Neural progenitor cell (in vitro differentiated cells): Measurements from ENCODE around the gene PREX1. TPM values are rescaled to one million over a fixed set of nuclear protein-coding genes. Genes with fewer than 3 reads are reported as not detected.
A peak's percentile ranks its signal among the peaks of the same experiment; 100 is the strongest.

Experiments used
- DNase-seq: peaks from one replicate; pipeline ENCODE4 v3.0.0-alpha.2; 2016; ENCODE audit warnings: low spot score
- H2AFZ ChIP-seq: fragments of 200-600 bp; sonication (generic); replicated peaks from 2 replicates; pipeline ENCODE4 v1.6.1; 2016; ENCODE audit warnings: antibody characterized with exemption
- H3F3A ChIP-seq: fragments of 200-600 bp; sonication (generic); 2 replicates; pipeline ENCODE4 v1.6.1; 2016; ENCODE audit warnings: antibody characterized with exemption, low read depth
- H3K27ac ChIP-seq: fragments of 200-600 bp; sonication (generic); 2 replicates; pipeline ENCODE4 v1.5.1; 2016; ENCODE audit warnings: mild to moderate bottlenecking
- H3K27me3 ChIP-seq: fragments of 200-600 bp; sonication (generic); 2 replicates; pipeline ENCODE4 v1.6.1; 2016; ENCODE audit warnings: mild to moderate bottlenecking, moderate library complexity
- H3K36me3 ChIP-seq: fragments of 200-600 bp; sonication (generic); 2 replicates; pipeline ENCODE4 v1.5.1; 2016
- H3K4me1 ChIP-seq: fragments of 200-600 bp; sonication (generic); 2 replicates; pipeline ENCODE4 v1.6.1; 2016; ENCODE audit warnings: mixed run types
- H3K4me2 ChIP-seq: fragments of 200-600 bp; sonication (generic); 2 replicates; pipeline ENCODE4 v1.6.1; 2016
- H3K4me3 ChIP-seq: fragments of 200-600 bp; sonication (generic); 2 replicates; pipeline ENCODE4 v1.5.1; 2016
- H3K79me2 ChIP-seq: fragments of 200-600 bp; sonication (generic); 2 replicates; pipeline ENCODE4 v1.6.1; 2016; ENCODE audit warnings: low read depth
- H3K9ac ChIP-seq: fragments of 200-600 bp; sonication (generic); 2 replicates; pipeline ENCODE4 v1.6.1; 2016
- H3K9me3 ChIP-seq: fragments of 200-600 bp; sonication (generic); 2 replicates; pipeline ENCODE4 v1.5.1; 2016; ENCODE audit warnings: low read depth
- H4K20me1 ChIP-seq: fragments of 200-600 bp; sonication (generic); 2 replicates; pipeline ENCODE4 v1.6.1; 2016; ENCODE audit warnings: low read depth
- H3K27ac Mint-ChIP-seq: 3 replicates; pipeline ENCODE4 v1.8.0; 2021; ENCODE audit warnings: mixed read lengths
- H3K27me3 Mint-ChIP-seq: 2 replicates; pipeline ENCODE4 v1.8.0; 2022; ENCODE audit warnings: low read depth, mild to moderate bottlenecking, inconsistent platforms, moderate library complexity, mixed read lengths; ENCODE audit not compliant: insufficient read depth
- H3K36me3 Mint-ChIP-seq: 3 replicates; pipeline ENCODE4 v1.8.0; 2021; ENCODE audit warnings: mixed read lengths
- H3K4me1 Mint-ChIP-seq: 3 replicates; pipeline ENCODE4 v1.8.0; 2021; ENCODE audit warnings: mixed read lengths
- H3K4me3 Mint-ChIP-seq: 3 replicates; pipeline ENCODE4 v1.8.0; 2021; ENCODE audit warnings: mild to moderate bottlenecking, moderate library complexity, mixed read lengths
- H3K9me3 Mint-ChIP-seq: 3 replicates; pipeline ENCODE4 v1.8.0; 2020; ENCODE audit warnings: mixed read lengths
- EZH2 ChIP-seq: fragments of 200-600 bp; sonication (generic); IDR thresholded peaks from 2 replicates; pipeline ENCODE4 v1.6.1; 2017; ENCODE audit warnings: antibody characterized with exemption, mild to moderate bottlenecking, moderate library complexity
- EZH2phosphoT487 ChIP-seq: fragments of 200-600 bp; sonication (generic); IDR thresholded peaks from 2 replicates; pipeline ENCODE4 v1.6.1; 2017; ENCODE audit warnings: antibody characterized with exemption
- total RNA-seq: library from RNA; depleted of rRNA; stranded (reverse); fragments of >200 nt; gene quantifications from 2 replicates; pipeline ENCODE4 v1.2.3, GENCODE V29; 2015; ENCODE audit warnings: low replicate concordance
- TF ChIP-seq, protein P1 (sequence below): fragments of 200-600 bp; sonication (generic); IDR thresholded peaks from 2 replicates; pipeline ENCODE4 v1.5.1; 2017; ENCODE audit warnings: antibody characterized with exemption, mild to moderate bottlenecking

The PREX1 gene
- total RNA-seq, 1 donor from 2014 or later = 4.5 TPM

DNA sequence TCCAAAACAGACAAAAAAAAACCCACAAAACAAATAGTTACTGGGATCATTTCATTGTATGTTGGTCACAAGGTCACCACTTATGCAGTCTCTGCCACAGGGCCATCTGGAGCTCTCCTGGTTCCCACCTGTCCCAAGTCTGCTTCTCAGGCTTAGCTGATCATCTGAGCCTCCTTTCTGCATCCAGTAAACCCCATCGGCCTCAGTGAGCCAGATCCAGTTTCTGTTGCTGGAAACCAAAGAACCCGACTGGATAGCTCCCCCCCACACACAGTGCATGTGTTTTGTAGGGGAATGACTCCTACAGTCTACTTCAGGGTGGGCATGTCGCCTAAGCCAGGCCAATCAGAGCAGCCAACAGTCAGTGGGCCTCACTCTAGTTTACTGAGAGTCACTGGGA, 233.3 kb downstream of the PREX1 start:
- DNase-seq = no peak
- Histone ChIP-seq H3K27ac (no peak overlapping the region), H3K4me1 (no peaks in the 10 kb centered on the region), H3K79me2 (no peaks in the 10 kb centered on the region), H3K36me3 (no peaks in the 10 kb centered on the region), H4K20me1 (no peaks in the 10 kb centered on the region), H3K9ac (no peak overlapping the region), H3F3A (no peaks in the 10 kb centered on the region), H3K4me2 (no peak overlapping the region), H3K4me3 (no peak overlapping the region), H3K27me3 (no peaks in the 10 kb centered on the region), H2AFZ (no peak overlapping the region), H3K9me3 (no peaks in the 10 kb centered on the region)
- no peaks in the 10 kb centered on the region for H3K9me3 Mint-ChIP-seq
- H3K36me3 Mint-ChIP-seq = no peaks in the 10 kb centered on the region
- H3K4me3 Mint-ChIP-seq = no peak overlapping the region
- no peak overlapping the region for H3K27ac Mint-ChIP-seq
- peaks cover 5% of the 10 kb centered on the region for H3K27me3 Mint-ChIP-seq
- H3K4me1 Mint-ChIP-seq = peaks cover 8% of the 10 kb centered on the region
- no peak for TF ChIP-seq EZH2phosphoT487
- TF ChIP-seq, protein P1, sequence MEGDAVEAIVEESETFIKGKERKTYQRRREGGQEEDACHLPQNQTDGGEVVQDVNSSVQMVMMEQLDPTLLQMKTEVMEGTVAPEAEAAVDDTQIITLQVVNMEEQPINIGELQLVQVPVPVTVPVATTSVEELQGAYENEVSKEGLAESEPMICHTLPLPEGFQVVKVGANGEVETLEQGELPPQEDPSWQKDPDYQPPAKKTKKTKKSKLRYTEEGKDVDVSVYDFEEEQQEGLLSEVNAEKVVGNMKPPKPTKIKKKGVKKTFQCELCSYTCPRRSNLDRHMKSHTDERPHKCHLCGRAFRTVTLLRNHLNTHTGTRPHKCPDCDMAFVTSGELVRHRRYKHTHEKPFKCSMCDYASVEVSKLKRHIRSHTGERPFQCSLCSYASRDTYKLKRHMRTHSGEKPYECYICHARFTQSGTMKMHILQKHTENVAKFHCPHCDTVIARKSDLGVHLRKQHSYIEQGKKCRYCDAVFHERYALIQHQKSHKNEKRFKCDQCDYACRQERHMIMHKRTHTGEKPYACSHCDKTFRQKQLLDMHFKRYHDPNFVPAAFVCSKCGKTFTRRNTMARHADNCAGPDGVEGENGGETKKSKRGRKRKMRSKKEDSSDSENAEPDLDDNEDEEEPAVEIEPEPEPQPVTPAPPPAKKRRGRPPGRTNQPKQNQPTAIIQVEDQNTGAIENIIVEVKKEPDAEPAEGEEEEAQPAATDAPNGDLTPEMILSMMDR = no peak
- TF ChIP-seq EZH2 = no peak

- H4K20me1 ChIP-seq = no peaks in the 10 kb centered on the region
- Mint-ChIP-seq H3K36me3 (no peaks in the 10 kb centered on the region), H3K4me1 (peaks cover 11% of the 10 kb centered on the region), H3K4me3 (no peak overlapping the region), H3K27me3 (peaks cover 3% of the 10 kb centered on the region), H3K27ac (no peak overlapping the region), H3K9me3 (peaks cover 7% of the 10 kb centered on the region)
- H3K27ac ChIP-seq = no peak overlapping the region
- no peak for DNase-seq
- H3K9ac ChIP-seq = no peak overlapping the region
- no peak overlapping the region for H2AFZ ChIP-seq
- no peaks in the 10 kb centered on the region for H3K4me1 ChIP-seq
- H3K36me3 ChIP-seq = no peaks in the 10 kb centered on the region
- no peaks in the 10 kb centered on the region for H3K9me3 ChIP-seq
- H3K79me2 ChIP-seq = no peaks in the 10 kb centered on the region
- TF ChIP-seq EZH2phosphoT487 (no peak), EZH2 (no peak)
- TF ChIP-seq, protein P1 = no peak
- no peak overlapping the region for H3K4me3 ChIP-seq
- no peaks in the 10 kb centered on the region for H3F3A ChIP-seq
- H3K27me3 ChIP-seq = no peaks in the 10 kb centered on the region
- no peak overlapping the region for H3K4me2 ChIP-seq
These were observed 235.5 kb downstream of the PREX1 start for GRCh38 chr20:48592107-48592940.

DNA sequence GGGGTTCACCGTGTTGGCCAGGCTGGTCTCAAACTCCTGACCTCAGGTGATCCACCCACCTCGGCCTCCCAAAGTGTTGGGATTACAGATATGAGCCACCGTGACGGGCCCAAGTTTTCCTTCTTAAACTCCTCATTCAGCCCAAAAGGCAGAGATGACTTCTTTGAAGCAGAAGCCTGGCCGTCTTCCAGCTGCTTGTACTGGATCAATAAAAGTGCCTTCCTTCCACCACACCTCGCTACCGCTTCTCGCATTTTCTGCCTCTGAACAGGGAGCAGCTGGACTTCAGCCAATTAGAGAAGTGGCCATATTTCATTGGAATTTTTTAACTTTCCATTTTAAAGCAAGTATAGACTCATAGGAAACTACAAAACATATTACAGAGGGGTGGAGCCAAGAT, 241.1 kb downstream of the PREX1 start:
- H3K9me3 Mint-ChIP-seq = peaks cover 12% of the 10 kb centered on the region
- Histone ChIP-seq H4K20me1 (no peaks in the 10 kb centered on the region), H3K4me3 (no peak overlapping the region), H3K9me3 (no peaks in the 10 kb centered on the region), H3K79me2 (no peaks in the 10 kb centered on the region), H3F3A (no peaks in the 10 kb centered on the region), H3K27me3 (no peaks in the 10 kb centered on the region), H3K36me3 (no peaks in the 10 kb centered on the region), H3K4me1 (no peaks in the 10 kb centered on the region), H2AFZ (no peak overlapping the region), H3K27ac (no peak overlapping the region), H3K9ac (no peak overlapping the region), H3K4me2 (no peak overlapping the region)
- no peaks in the 10 kb centered on the region for H3K36me3 Mint-ChIP-seq
- H3K4me3 Mint-ChIP-seq = no peak overlapping the region
- H3K27ac Mint-ChIP-seq = peak overlapping the region; percentile 76
- DNase-seq = no peak
- peaks cover 31% of the 10 kb centered on the region for H3K4me1 Mint-ChIP-seq
- H3K27me3 Mint-ChIP-seq = peaks cover 7% of the 10 kb centered on the region
- TF ChIP-seq, protein P1 = no peak
- TF ChIP-seq EZH2 (no peak), EZH2phosphoT487 (no peak)
